Hair follicular keratinocyte (primary cell): Measurements from ENCODE around the gene RAB13. TPM values are rescaled to one million over a fixed set of nuclear protein-coding genes. Genes with fewer than 3 reads are reported as not detected.

Experiments used
- total RNA-seq: library from RNA; depleted of rRNA; stranded (reverse); fragments of >200 nt; gene quantifications from 2 replicates; pipeline ENCODE4 v1.2.3, GENCODE V29; 2015

The RAB13 gene
- 26.1 and 33.9 TPM in 2 replicates for total RNA-seq

DNA sequence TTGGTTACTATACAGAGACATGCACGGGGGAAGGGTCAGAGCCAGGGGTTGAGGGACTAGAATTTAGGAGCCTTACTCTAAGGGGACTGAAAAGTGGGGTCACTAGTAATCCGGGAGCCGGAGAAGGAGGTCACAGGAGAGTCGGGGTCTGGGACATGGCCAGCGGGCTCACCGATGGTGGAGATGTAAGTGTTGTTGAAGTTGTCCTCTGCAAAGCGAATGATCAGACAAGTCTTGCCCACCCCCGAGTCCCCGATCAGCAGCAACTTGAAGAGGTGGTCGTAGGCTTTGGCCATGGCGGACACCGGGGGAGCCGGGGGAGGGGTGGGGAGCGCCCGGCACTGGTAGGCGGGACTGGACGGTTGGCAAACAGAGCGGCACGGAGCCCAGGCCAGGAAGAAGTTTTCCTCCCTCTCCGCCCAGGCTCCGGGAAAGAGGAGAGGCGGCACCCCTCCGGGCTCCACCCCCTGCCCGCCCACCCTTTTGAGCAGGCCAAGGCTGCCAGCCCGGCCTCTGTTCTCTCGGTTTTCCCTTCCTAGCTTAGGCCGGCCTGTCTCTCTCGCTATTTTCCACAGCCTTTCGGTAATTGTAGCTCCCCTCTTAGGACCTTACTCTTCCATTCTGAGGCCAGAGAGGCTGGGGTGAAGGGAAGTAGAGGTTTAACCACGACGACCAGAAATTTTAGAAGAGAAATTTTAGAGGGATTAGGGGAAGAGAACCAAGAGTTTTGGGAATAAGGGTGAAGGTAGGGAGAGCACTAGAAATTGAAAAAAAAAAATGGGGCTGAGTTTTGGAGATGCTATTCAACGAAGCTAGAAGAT is at the start of gene RAB13:
Gene RAB13 (minus strand): TSS at position 399 of the 821 bp plus-strand sequence. CDS start 103 bp downstream, at position 296.

GRCh38 chr1:153990468-153991150 is 4.5 kb upstream of the RAB13 start, which contains the start of gene RPS27:
TSS of gene RPS27 (plus strand) at chr1:153990762. CDS start at chr1:153990797, 35 bp downstream.

GRCh38 chr1:153977250-153978240 is 8.6 kb downstream of the RAB13 start, which contains the start of gene JTB:
TSS of gene JTB (minus strand) at chr1:153977674. CDS start at chr1:153977252, 422 bp downstream.

DNA sequence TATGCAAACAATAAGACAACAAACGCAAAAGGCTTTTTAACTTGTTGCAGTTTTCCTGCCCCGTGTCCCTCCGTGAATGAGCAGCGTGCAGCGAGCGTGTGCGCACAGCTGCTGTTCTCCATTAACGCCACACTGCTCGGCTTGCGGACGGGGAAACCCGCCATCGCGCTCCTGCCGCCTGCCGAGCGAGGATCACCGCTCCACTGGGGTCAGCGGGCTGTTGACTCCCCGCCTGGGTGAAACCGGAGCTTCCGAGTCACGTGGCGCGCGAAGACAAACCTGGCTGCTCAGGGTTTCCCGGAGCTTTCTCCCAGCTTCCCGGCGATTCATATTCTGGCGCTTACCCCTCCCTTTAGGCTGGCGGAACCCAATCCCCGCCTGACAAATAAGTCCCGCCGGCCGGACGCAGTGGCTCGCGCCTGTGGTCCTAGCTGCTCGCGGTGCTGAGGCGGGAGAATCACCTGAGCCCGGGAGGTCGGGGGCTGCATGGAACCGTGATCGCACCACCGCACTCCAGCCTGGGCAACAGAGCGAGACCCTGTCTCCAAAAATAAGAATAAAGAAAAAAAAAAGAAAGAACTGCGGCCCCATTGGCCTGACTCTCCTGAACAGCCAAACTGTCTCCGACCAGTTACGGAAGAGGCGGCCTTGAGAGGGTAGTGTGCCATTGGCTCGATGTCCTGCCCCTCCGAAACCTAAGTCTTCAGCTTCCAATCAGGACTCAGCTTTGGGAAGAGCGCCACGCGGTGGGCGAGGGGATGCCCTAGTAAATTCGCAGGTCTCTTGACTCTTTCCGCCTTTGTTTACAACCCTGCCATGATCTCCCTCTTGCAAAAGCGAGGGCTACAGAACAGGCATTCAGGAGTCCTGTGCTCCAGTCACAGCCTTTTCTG is 18.8 kb downstream of the RAB13 start, which contains the start of gene CREB3L4:
Gene CREB3L4 (plus strand): TSS at position 796 of the 893 bp plus-strand sequence. CDS start 624 bp downstream, outside the sequence.

DNA sequence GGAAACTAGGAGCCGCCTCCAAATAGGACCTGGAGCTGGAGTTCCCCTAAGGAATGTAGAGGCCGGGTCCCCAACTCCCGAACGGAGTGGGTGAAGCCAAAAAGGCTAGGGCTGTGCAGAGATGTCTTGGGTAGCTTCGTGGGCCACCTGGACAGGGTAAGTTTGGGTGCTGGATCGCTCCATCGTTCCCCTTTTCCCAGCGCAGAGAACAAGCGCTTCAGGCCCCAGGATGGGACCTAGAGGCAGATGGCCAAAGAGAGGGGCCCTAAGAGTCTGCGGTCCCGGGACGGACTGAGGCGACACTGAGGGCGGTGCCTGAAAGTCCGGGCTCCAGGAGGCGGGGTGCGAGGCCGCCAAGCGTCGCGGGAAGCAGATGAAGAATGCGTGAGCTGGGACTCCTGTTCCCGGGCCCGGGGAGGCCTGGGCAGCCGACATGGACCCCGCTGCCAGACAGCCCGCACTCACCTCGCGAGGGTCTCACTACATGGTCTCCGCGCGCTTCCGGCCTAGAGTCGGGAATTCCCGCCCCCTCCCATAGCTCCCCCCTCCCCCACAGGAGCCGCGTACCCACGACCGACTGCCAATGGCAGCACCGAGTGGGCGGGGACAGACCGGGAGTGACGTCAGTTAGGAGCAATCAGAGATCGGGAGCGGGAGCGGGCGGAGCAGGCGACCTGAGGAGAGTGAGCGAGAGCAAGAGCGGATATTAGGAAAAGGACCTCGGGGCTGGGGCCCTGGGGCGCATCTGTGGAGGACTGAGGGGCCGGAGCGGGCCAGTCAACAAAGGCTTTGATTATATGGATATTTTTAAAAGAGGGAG is 22.9 kb downstream of the RAB13 start, which contains the start of gene SLC39A1:
Gene SLC39A1 (minus strand): TSS at position 508 of the 820 bp plus-strand sequence. CDS start 822 bp downstream, outside the sequence.

DNA sequence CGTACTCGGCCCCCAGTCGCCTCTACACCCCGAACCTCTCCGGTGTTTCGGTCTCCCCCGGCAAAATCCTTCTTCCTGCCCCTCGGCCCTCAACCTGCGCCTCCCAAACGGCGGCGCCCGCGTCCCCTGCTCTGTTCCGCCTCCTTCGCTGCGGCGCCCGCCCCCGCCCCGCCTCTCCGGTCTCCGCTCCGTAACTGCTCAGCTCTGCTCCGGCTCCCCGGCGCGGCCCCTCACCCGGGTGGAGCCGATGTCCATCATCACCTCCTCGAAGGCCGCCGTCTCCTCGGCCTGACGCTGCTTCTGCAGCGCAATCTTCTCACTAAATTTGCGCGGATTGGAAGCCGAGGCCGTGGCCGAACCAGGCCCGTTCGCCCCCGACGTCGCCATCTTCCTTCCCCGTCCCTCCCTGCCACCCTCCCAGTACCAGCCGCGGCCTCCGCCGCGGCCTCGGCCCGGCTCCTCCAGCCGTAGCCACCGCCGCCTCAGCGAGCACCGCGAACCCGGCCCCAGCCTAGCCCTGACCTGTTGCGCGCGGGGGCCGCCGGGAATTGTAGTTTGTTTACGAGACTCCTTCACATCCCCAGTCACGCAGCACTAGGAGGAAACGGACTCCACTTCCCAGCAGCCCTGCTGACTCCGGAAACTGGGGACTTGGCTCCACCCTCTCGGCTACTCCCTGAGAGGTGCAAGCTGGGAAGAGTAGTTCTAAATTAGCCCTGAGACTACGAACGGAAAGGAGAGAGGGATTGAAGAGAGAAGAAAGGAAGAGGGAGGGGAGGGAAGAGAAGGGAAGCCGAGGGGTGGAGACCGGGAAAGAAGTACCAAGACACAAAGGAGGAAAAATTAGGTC is 27.8 kb downstream of the RAB13 start, which contains the start of gene CRTC2:
Gene CRTC2 (minus strand): TSS at position 502 of the 850 bp plus-strand sequence. CDS start 115 bp downstream, at position 387.

DNA sequence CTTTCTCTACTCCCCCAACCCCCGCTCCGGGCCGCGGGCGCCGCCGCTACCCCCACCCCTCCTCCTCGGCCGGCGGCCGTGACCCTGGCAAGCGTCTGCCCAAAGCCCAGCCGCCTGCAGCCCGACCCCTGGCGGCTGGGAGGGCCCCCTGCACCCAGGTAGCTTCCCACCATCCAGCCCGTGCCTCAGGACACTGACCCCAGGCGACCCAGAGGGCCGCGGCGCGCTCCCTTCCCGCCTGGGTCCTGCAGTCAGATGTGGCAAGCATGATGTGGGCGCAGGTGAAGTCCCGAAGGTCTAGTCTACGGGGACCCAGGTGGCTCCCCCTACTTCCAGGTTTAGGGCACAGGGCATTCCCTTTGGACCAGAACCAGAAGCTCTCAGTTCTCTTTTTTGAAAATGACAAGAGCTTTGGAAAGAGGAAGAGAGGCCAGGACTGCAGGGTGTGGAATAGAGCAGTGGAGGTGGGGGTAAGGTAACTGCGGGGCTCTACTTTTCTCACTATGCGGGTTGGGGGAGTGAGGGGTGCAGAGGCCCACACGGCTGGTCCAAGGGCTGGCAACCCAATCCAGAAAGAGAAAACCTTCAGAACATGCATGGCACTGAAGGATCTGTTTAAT is 39.4 kb downstream of the RAB13 start, which contains the start of gene DENND4B:
Gene DENND4B (minus strand): TSS at position 97 of the 620 bp plus-strand sequence. CDS start 2,344 bp downstream, outside the sequence.

Other genes with a start within 250 kb of the RAB13 start
- 7.3 and 8.2 TPM in 2 replicates for gene SLC27A3, start 210.9 kb downstream of the RAB13 start, total RNA-seq
- gene GATAD2B, start 63.4 kb downstream of the RAB13 start, total RNA-seq: 5.4 and 7.5 TPM in 2 replicates
- gene DENND4B, start 39.6 kb downstream of the RAB13 start, total RNA-seq: 10.9 and 14.4 TPM in 2 replicates
- gene CRTC2, start 27.7 kb downstream of the RAB13 start, total RNA-seq: 10.1 and 11.0 TPM in 2 replicates
- 79.6 and 110 TPM in 2 replicates for gene SLC39A1, start 22.8 kb downstream of the RAB13 start, total RNA-seq
- 5.7 and 7.1 TPM in 2 replicates for gene CREB3L4, start 18.4 kb downstream of the RAB13 start, total RNA-seq
- gene JTB, start 8.7 kb downstream of the RAB13 start, total RNA-seq: 191 and 214 TPM in 2 replicates
- 2,121 and 2,616 TPM in 2 replicates for gene RPS27, start 4.4 kb upstream of the RAB13 start, total RNA-seq
- gene NUP210L, start 168.7 kb upstream of the RAB13 start, total RNA-seq: not detected in 2 replicates
- gene TPM3, start 205.8 kb upstream of the RAB13 start, total RNA-seq: 438 and 559 TPM in 2 replicates
- not detected in 2 replicates for gene CFAP141, start 220.0 kb upstream of the RAB13 start, total RNA-seq
- gene UBAP2L, start 234.6 kb upstream of the RAB13 start, total RNA-seq: 49.7 and 66.9 TPM in 2 replicates